ENCODE measurements around the gene HIGD1C. TPM values are rescaled to one million over a fixed set of nuclear protein-coding genes. Genes with fewer than 3 reads are reported as not detected.
A peak's percentile ranks its signal among the peaks of the same experiment; 100 is the strongest.

HIGD1C gene
- total RNA-seq, 1 donor from 2014 or later: not detected

- H3K27ac ChIP-seq: no peak overlapping the region
- peaks cover 4 to 22% of the 10 kb centered on the region in 2 donors for H3K4me1 ChIP-seq
- DNase-seq (ENCODE audit: low spot score in 2 of 2): no peak
- no peaks in the 10 kb centered on the region for H3K27me3 ChIP-seq
- TF ChIP-seq, protein P1, sequence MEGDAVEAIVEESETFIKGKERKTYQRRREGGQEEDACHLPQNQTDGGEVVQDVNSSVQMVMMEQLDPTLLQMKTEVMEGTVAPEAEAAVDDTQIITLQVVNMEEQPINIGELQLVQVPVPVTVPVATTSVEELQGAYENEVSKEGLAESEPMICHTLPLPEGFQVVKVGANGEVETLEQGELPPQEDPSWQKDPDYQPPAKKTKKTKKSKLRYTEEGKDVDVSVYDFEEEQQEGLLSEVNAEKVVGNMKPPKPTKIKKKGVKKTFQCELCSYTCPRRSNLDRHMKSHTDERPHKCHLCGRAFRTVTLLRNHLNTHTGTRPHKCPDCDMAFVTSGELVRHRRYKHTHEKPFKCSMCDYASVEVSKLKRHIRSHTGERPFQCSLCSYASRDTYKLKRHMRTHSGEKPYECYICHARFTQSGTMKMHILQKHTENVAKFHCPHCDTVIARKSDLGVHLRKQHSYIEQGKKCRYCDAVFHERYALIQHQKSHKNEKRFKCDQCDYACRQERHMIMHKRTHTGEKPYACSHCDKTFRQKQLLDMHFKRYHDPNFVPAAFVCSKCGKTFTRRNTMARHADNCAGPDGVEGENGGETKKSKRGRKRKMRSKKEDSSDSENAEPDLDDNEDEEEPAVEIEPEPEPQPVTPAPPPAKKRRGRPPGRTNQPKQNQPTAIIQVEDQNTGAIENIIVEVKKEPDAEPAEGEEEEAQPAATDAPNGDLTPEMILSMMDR (IDR thresholded peaks at IDR 0.05): no peak
- no peaks in the 10 kb centered on the region for H3K9me3 ChIP-seq
- intact Hi-C loops (cut with DNase I): no loop called here
- no peak overlapping the region for H3K4me3 ChIP-seq
- peaks cover 8% of the 10 kb centered on the region in 2 donors for H3K36me3 ChIP-seq
These were observed 28.2 kb downstream of the HIGD1C start for GRCh38 chr12:50980545-50980944.

GRCh38 chr12:50981319-50982239 lies 29.2 kb downstream of the HIGD1C start:
- peaks cover 7 to 33% of the 10 kb centered on the region in 2 donors for H3K4me1 ChIP-seq
- TF ChIP-seq, protein P1 (IDR thresholded peaks at IDR 0.05): no peak
- intact Hi-C loops (cut with DNase I): no loop called here
- no peaks in the 10 kb centered on the region for H3K27me3 ChIP-seq
- H3K9me3 ChIP-seq: no peaks in the 10 kb centered on the region
- peaks cover 8% of the 10 kb centered on the region in 2 donors for H3K36me3 ChIP-seq
- no peak for DNase-seq (ENCODE audit: low spot score in 2 of 2)
- peak overlapping the region; percentile 38 to 81 for H3K27ac ChIP-seq
- H3K4me3 ChIP-seq: no peak overlapping the region

GRCh38 chr12:50984586-50985298 lies 32.4 kb downstream of the HIGD1C start:
- H3K4me1 ChIP-seq: peaks cover 7 to 35% of the 10 kb centered on the region in 2 donors
- intact Hi-C loops (cut with DNase I): loop anchor here (1.0 kb wide), 3 partner anchors 40 to 159 kb away; a partner anchor contains a TSS

DNA sequence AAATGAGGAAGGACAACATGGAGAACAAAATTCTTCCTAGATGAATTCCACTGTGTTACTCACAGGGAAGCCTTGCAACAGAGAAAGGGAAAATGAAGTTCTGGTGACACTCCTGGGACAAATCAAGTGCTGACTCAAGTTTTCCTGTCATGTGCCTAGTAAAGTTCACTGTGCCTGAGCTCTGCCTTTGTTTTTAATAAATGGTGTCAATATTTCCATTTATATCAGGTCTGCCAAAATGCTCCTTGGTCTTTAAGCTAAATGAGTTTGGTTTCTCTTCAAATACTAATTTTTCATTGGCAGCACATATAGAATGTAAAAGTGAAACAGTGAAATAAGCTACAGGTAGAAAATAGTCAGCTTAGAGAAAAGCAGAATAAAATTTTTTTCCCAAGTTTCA lies 33.0 kb downstream of the HIGD1C start:
- H3K4me1 ChIP-seq: peaks cover 7 to 35% of the 10 kb centered on the region in 2 donors
- DNase-seq (ENCODE audit: low spot score in 2 of 2): peak in 1 of 2 donors; percentile 80
- H3K27me3 ChIP-seq: no peaks in the 10 kb centered on the region
- TF ChIP-seq, protein P1 (IDR thresholded peaks at IDR 0.05): no peak
- no peaks in the 10 kb centered on the region for H3K9me3 ChIP-seq
- peaks cover 24 to 35% of the 10 kb centered on the region in 2 donors for H3K36me3 ChIP-seq
- peak overlapping the region in 1 of 2 donors; percentile 36 for H3K4me3 ChIP-seq
- H3K27ac ChIP-seq: peak overlapping the region; percentile 76 to 81
- intact Hi-C loops (cut with DNase I): loop anchor here (1.0 kb wide), 3 partner anchors 39 to 160 kb away; a partner anchor contains a TSS

More at GRCh38 chr12:50984586-50985298, 32.4 kb downstream of the HIGD1C start:
- Histone ChIP-seq H3K27ac (peak overlapping the region; percentile 76 to 81), H3K4me3 (peak overlapping the region in 1 of 2 donors; percentile 36), H3K36me3 (peaks cover 22 to 30% of the 10 kb centered on the region in 2 donors), H3K9me3 (no peaks in the 10 kb centered on the region), H3K27me3 (no peaks in the 10 kb centered on the region)
- TF ChIP-seq, protein P1 (IDR thresholded peaks at IDR 0.05): no peak
- DNase-seq (ENCODE audit: low spot score in 2 of 2): no peak

- Histone ChIP-seq H3K27me3 (no peaks in the 10 kb centered on the region), H3K4me1 (peaks cover 7 to 35% of the 10 kb centered on the region in 2 donors), H3K27ac (peak overlapping the region in 1 of 2 donors; percentile 81), H3K4me3 (no peak overlapping the region), H3K9me3 (no peaks in the 10 kb centered on the region), H3K36me3 (peaks cover 42 to 47% of the 10 kb centered on the region in 2 donors)
- peak in 1 of 2 donors; percentile 67 for DNase-seq (ENCODE audit: low spot score in 2 of 2)
- TF ChIP-seq, protein P1 (IDR thresholded peaks at IDR 0.05): peak; percentile 48 to 72 (median 56)
- intact Hi-C loops (cut with DNase I): loop anchor here (1.0 kb wide), 1 partner anchor 222 kb away; no protein-coding TSS in a partner anchor
These were observed 34.8 kb downstream of the HIGD1C start for GRCh38 chr12:50986966-50987737.

All from ascending aorta (tissue), 2 donors.